Liver (tissue), 9 donors: ENCODE data around the gene ELAC2. TPM values are rescaled to one million over a fixed set of nuclear protein-coding genes. Genes with fewer than 3 reads are reported as not detected.
A peak's percentile ranks its signal among the peaks of the same experiment; 100 is the strongest.

Source experiments
- DNase-seq: peaks from one replicate; pipeline ENCODE4 v3.0.0-alpha.2; 2017; ENCODE audit warnings: low spot score
- H3K27ac ChIP-seq, 2 donors: one replicate each; pipeline ENCODE4 v1.7.0; 2013; ENCODE audit warnings: inconsistent platforms in 2 of 2, low read length in 2 of 2, control low read depth in 1 of 2, low read depth in 1 of 2, mild to moderate bottlenecking in 1 of 2
- H3K27me3 ChIP-seq, 4 donors: one replicate each; pipeline versions ENCODE4 v1.6.1 to v1.7.0; 2013; ENCODE audit warnings: low read length in 3 of 4, inconsistent platforms in 1 of 4, mild to moderate bottlenecking in 1 of 4, moderate library complexity in 1 of 4; ENCODE audit not compliant: control insufficient read depth in 4 of 4, insufficient read depth in 4 of 4
- H3K36me3 ChIP-seq, 4 donors: one replicate each; pipeline versions ENCODE4 v1.6.1 to v1.7.0; 2013; ENCODE audit warnings: low read length in 3 of 4, mild to moderate bottlenecking in 3 of 4, low read depth in 1 of 4, moderate library complexity in 1 of 4; ENCODE audit not compliant: control insufficient read depth in 4 of 4, insufficient read depth in 3 of 4
- H3K4me1 ChIP-seq, 4 donors: one replicate each; pipeline versions ENCODE4 v1.6.1 to v1.7.0; 2013; ENCODE audit warnings: low read length in 3 of 4, mild to moderate bottlenecking in 3 of 4, moderate library complexity in 1 of 4; ENCODE audit not compliant: control insufficient read depth in 4 of 4, insufficient read depth in 4 of 4
- H3K4me3 ChIP-seq, 3 donors: one replicate each; pipeline versions ENCODE4 v1.6.1 to v1.7.0; 2013; ENCODE audit warnings: low read length in 3 of 3, control low read depth in 1 of 3, low read depth in 1 of 3, mild to moderate bottlenecking in 1 of 3
- H3K9ac ChIP-seq, 2 donors: one replicate each; pipeline ENCODE4 v1.7.0; 2013; ENCODE audit warnings: low read length in 2 of 2, mild to moderate bottlenecking in 2 of 2, moderate library complexity in 2 of 2, control low read depth in 1 of 2, low read depth in 1 of 2
- H3K9me3 ChIP-seq, 4 donors: one replicate each; pipeline versions ENCODE4 v1.6.1 to v1.7.0; 2013; ENCODE audit warnings: low read length in 3 of 4; ENCODE audit not compliant: control insufficient read depth in 4 of 4
- CTCF ChIP-seq: fragments of 150-350 bp; IDR thresholded peaks from 2 replicates; pipeline ENCODE4 v1.5.1; 2017; ENCODE audit warnings: improper control_type of control experiment, low read depth, low read length; ENCODE audit not compliant: missing input control
- EGR1 ChIP-seq, 2 donors: IDR thresholded peaks; 2 replicates each; pipeline ENCODE4 v1.6.1; 2016 to 2018; ENCODE audit warnings: antibody characterized with exemption in 2 of 2, low read depth in 2 of 2
- FOXA2 ChIP-seq: IDR thresholded peaks from 2 replicates; pipeline ENCODE4 v1.6.1; 2016; ENCODE audit warnings: antibody characterized with exemption
- GABPA ChIP-seq, 2 donors: IDR thresholded peaks in 1 of 2; conservative IDR thresholded peaks in 1 of 2; 2 replicates each; pipeline ENCODE4 v1.6.1; 2016; ENCODE audit warnings: antibody characterized with exemption in 2 of 2, mild to moderate bottlenecking in 1 of 2, moderate library complexity in 1 of 2
- HNF4A ChIP-seq, 2 donors: conservative IDR thresholded peaks; 2 replicates each; pipeline ENCODE4 v1.6.1; 2016; ENCODE audit warnings: antibody characterized with exemption in 2 of 2, mild to moderate bottlenecking in 2 of 2
- HNF4G ChIP-seq: IDR thresholded peaks from 2 replicates; pipeline ENCODE4 v1.6.1; 2016; ENCODE audit warnings: antibody characterized with exemption
- JUND ChIP-seq, 2 donors: IDR thresholded peaks; 2 replicates each; pipeline ENCODE4 v1.6.1; 2016; ENCODE audit warnings: antibody characterized with exemption in 2 of 2
- MAX ChIP-seq: IDR thresholded peaks from 2 replicates; pipeline ENCODE4 v1.6.1; 2016; ENCODE audit warnings: antibody characterized with exemption
- NR2F2 ChIP-seq: IDR thresholded peaks from 2 replicates; pipeline ENCODE4 v1.6.1; 2016; ENCODE audit warnings: antibody characterized with exemption
- RAD21 ChIP-seq, 2 donors: IDR thresholded peaks; 2 replicates each; pipeline ENCODE4 v1.6.1; 2016; ENCODE audit warnings: antibody characterized with exemption in 2 of 2, mild to moderate bottlenecking in 2 of 2
- RXRA ChIP-seq, 2 donors: IDR thresholded peaks; 2 replicates each; pipeline ENCODE4 v1.6.1; 2017 to 2018; ENCODE audit warnings: antibody characterized with exemption in 2 of 2, mild to moderate bottlenecking in 1 of 2
- SP1 ChIP-seq: IDR thresholded peaks from 2 replicates; pipeline ENCODE4 v1.6.1; 2018; ENCODE audit warnings: antibody characterized with exemption, mild to moderate bottlenecking
- TAF1 ChIP-seq: conservative IDR thresholded peaks from 2 replicates; pipeline ENCODE4 v1.6.1; 2016; ENCODE audit warnings: antibody characterized with exemption, mild to moderate bottlenecking
- YY1 ChIP-seq: IDR thresholded peaks from 2 replicates; pipeline ENCODE4 v1.6.1; 2016; ENCODE audit warnings: antibody characterized with exemption, mild to moderate bottlenecking
- ZBTB33 ChIP-seq: IDR thresholded peaks from 2 replicates; pipeline ENCODE4 v1.6.1; 2016; ENCODE audit warnings: antibody characterized with exemption
- WGBS: extraction: QIAGEN DNeasy Blood & Tissue Kit; methylation state at CpG from one replicate; pipeline ENCODE4 v1.1.7; 2013; 5-methylcytosine and 5-hydroxymethylcytosine counted together
- polyA plus RNA-seq, 2 donors: library from polyadenylated mRNA; stranded (reverse) in 1 of 2; unstranded in 1 of 2; fragments of 200-250 nt in 1 of 2; fragments of >200 nt in 1 of 2; fragmentation: Nextera tagmentation in 1 of 2; extraction: Ambion mirVana in 1 of 2; gene quantifications; one replicate each; pipeline versions ENCODE4 v1.2.1 to v1.2.3, GENCODE V29; 2013 to 2015
- total RNA-seq, 2 donors: library from RNA; depleted of rRNA; stranded (reverse); fragments of >200 nt; gene quantifications; one replicate each; pipeline ENCODE4 v1.2.3, GENCODE V29; 2014
- TF ChIP-seq, protein P1 (sequence below): IDR thresholded peaks from 2 replicates; pipeline ENCODE4 v1.6.1; 2016; ENCODE audit warnings: antibody characterized with exemption
- TF ChIP-seq, protein P2 (sequence below): IDR thresholded peaks from 2 replicates; pipeline ENCODE4 v1.6.1; 2016; ENCODE audit warnings: antibody characterized with exemption, mild to moderate bottlenecking
- donor health status: healthy.
- donor health status: healthy.
- donor health status: healthy.
- donor health status: healthy.
- donor health status: healthy.

Gene ELAC2
- total and polyA plus RNA-seq, 4 donors = 26.5 to 54.1 (median 36.2) TPM

DNA sequence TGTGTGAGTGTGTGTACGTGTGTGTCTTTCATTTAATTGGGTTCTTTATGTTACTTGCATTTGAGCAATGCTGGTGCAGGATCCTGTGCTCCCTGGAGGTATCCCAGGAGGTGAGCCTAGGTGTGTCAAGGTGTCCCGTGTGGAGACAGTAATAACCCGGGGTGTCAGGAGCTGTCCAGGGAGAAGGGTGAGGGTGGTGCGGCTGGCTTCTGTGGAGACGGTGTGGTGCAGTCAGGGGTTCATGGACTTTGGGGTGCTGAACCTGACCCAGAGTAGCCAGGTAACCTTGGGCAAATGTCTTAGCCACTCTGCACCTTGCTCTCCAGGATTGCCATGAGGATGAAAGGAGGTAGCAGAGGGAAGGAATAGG lies 7.4 kb upstream of the ELAC2 start:
- no peak for DNase-seq
- H3K9me3 ChIP-seq = no peaks in the 10 kb centered on the region
- no peak overlapping the region for H3K4me3 ChIP-seq
- H3K36me3 ChIP-seq = no peaks in the 10 kb centered on the region
- H3K4me1 ChIP-seq = peaks cover 0 to 9% (median under 1%) of the 10 kb centered on the region in 4 donors
- WGBS = 68% methylated on average over 5 of the region's 5 CpGs
- H3K27ac ChIP-seq = no peak overlapping the region
- no peak for TF ChIP-seq GABPA (IDR thresholded peaks at IDR 0.05 in 1 of 2, conservative IDR thresholded peaks at IDR 0.05 in 1 of 2)
- TF ChIP-seq FOXA2 = no peak
- no peak for TF ChIP-seq EGR1 (IDR thresholded peaks at IDR 0.05; ENCODE audit: low read depth in 2 of 2)
- TF ChIP-seq YY1 = no peak
- TF ChIP-seq, protein P1, sequence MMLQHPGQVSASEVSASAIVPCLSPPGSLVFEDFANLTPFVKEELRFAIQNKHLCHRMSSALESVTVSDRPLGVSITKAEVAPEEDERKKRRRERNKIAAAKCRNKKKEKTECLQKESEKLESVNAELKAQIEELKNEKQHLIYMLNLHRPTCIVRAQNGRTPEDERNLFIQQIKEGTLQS = no peak
- TF ChIP-seq NR2F2 = no peak
- no peak for TF ChIP-seq JUND (IDR thresholded peaks at IDR 0.05)
- TF ChIP-seq HNF4A (conservative IDR thresholded peaks at IDR 0.05) = no peak
- TF ChIP-seq SP1 = no peak
- TF ChIP-seq TAF1 = no peak
- no peaks in the 10 kb centered on the region for H3K27me3 ChIP-seq
- H3K9ac ChIP-seq = no peak overlapping the region

GRCh38 chr17:13024526-13025257 lies 6.9 kb upstream of the ELAC2 start:
- Histone ChIP-seq H3K4me3 (no peak overlapping the region), H3K27ac (no peak overlapping the region)

More at GRCh38 chr17:13024526-13025257, 6.9 kb upstream of the ELAC2 start:
- WGBS = 30% methylated on average over 19 of the region's 19 CpGs
- H3K36me3 ChIP-seq = no peaks in the 10 kb centered on the region
- TF ChIP-seq, protein P2, sequence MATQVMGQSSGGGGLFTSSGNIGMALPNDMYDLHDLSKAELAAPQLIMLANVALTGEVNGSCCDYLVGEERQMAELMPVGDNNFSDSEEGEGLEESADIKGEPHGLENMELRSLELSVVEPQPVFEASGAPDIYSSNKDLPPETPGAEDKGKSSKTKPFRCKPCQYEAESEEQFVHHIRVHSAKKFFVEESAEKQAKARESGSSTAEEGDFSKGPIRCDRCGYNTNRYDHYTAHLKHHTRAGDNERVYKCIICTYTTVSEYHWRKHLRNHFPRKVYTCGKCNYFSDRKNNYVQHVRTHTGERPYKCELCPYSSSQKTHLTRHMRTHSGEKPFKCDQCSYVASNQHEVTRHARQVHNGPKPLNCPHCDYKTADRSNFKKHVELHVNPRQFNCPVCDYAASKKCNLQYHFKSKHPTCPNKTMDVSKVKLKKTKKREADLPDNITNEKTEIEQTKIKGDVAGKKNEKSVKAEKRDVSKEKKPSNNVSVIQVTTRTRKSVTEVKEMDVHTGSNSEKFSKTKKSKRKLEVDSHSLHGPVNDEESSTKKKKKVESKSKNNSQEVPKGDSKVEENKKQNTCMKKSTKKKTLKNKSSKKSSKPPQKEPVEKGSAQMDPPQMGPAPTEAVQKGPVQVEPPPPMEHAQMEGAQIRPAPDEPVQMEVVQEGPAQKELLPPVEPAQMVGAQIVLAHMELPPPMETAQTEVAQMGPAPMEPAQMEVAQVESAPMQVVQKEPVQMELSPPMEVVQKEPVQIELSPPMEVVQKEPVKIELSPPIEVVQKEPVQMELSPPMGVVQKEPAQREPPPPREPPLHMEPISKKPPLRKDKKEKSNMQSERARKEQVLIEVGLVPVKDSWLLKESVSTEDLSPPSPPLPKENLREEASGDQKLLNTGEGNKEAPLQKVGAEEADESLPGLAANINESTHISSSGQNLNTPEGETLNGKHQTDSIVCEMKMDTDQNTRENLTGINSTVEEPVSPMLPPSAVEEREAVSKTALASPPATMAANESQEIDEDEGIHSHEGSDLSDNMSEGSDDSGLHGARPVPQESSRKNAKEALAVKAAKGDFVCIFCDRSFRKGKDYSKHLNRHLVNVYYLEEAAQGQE = no peak
- TF ChIP-seq RAD21 (IDR thresholded peaks at IDR 0.05) (peak in 1 of 2 donors; percentile 62), RXRA (IDR thresholded peaks at IDR 0.05) (no peak), SP1 (no peak), CTCF (peak; percentile 77), ZBTB33 (no peak), MAX (no peak), JUND (IDR thresholded peaks at IDR 0.05) (no peak), GABPA (IDR thresholded peaks at IDR 0.05 in 1 of 2, conservative IDR thresholded peaks at IDR 0.05 in 1 of 2) (no peak), HNF4G (no peak), TAF1 (no peak)
- TF ChIP-seq, protein P1 = no peak
- H3K27me3 ChIP-seq = no peaks in the 10 kb centered on the region
- no peaks in the 10 kb centered on the region for H3K9me3 ChIP-seq
- no peak overlapping the region for H3K9ac ChIP-seq
- DNase-seq = peak; percentile 65
- peaks cover 0 to 9% (median under 1%) of the 10 kb centered on the region in 4 donors for H3K4me1 ChIP-seq
